HUDEP-2 (cell line): Measurements from ENCODE around the gene CCDC78.
A peak's percentile ranks its signal among the peaks of the same experiment; 100 is the strongest.
"Not testable (repeated sequence)": the region's sequence is repeated elsewhere in the genome, so short reads cannot be mapped to it uniquely, and the experiment has no call there.

ENCODE experiments used
- DNase-seq, 76 experiments: peaks; one replicate each; lab custom pipeline; 2025; ENCODE audit not compliant: unreplicated experiment in 76 of 76; lab: John Stamatoyannopoulos, UW

CCDC78 gene

DNA sequence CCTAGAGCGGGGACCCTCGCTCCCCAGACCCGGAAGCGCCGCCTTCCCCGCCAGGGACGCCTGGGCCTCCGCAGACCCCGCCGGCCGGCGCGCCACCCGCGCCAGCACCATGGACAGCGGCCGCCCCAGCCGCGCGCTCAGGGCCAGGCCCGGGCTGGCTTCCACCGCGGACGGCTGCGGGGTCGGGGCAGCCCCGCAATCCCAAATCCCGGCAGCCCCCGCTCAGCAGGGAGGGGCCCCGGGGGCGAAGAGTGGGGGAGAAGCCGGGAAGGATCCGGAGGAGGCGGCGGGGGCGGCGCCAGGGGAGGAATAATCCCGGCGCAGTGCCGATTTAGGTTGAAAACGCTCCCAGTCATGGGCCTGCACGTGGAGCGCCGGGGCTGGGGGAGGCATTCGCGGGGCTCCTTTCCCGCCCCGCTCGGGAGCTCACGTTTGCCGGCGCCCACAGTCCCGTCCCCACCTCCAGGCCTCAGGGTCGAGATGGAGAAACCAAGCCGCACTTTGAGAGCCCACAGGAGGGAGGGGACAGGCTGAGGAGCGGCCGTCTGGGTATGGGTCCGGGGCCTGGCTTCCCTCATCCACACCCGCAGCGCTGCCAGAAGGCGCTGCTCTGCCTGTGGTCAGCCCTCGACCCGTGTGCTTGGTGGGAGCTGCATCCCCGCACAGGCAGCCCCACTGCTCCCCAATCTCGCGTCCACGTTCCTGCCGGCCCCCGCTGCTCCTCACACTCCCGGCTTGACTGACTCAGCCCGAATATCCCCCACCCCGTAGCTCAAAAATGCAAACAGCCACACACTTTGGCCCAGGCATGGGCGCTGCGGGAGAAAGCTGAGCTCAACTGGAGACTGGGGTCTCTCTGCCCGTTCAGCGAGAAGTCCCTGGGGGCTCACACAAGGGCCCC lies 25.3 kb downstream of the CCDC78 start:
- peak in 4 of 76 experiments; percentile 8 to 36 (median 14) for DNase-seq

DNA sequence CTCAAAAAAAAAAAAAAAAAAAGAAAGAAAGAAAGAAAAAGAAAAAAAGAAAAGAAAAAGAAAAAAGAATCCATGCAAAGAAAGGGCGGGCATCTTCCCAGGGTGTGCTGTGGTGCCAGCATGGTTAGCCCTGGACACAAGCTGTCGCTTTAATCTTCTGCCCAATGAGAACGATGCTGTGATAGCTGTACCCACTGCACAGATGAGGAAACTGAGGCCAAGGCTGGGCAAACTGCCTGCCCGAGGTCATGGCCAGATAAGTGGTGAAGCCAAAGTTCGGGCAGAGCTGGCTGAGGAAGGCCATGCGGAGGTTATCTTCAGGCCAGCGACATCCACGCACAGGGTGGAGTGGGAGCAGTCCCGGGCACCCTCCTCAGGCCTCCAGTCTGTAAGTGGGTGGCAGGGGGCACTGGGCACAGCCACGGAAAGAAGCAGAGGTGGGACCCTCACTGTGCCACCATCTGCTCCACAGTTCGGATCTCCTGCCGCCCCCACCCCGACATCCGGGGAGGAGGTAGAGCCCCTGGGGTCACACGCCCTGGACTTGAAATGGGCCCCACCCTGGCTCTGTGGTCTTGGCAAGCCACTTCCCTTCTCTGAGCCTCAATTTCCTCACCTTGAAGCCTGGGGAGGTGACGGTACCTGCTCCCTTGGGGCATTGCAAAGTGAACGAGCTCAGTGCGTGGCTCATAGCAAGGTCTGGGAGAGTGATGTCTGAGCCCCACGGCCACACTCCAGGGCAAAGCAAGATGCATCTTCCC lies 27.2 kb downstream of the CCDC78 start:
- no peak for DNase-seq

DNA sequence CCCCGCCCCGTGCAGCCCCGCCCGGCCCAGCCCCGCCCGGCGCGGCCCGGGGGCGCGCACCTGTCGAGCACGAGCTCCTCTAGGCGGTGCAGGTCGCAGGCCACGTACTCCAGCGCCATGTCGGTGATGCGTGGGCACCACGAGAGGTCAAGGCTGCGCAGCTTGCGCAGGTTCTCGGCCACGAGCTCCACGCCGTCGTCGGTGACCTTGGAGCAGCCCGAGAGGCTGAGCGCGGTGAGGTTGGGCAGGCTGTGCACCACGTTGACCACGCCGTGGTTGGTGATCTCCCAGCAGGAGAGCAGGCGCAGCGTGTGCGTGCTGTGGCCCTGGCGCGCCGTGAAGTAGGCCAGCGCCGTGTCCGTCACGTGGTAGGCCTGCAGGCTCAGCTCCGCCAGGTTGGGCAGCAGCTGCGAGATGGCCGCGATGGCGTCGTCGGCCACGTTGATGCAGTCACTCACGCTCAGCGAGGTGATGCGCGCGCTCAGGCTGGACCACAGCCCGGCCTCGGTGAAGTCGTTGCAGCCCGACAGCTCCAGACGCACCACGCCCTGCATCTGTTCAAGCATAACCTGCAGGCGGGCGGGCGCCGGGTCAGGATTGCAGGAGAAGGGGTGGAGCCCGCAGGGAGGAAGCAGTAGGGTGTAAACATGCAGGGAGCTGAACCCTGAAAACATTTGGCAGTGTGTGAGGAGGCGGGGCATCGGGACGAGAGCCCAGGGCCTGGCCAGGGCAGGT lies 30.7 kb downstream of the CCDC78 start:
- peak in 37 of 76 experiments; percentile 5 to 60 (median 28) for DNase-seq

DNA sequence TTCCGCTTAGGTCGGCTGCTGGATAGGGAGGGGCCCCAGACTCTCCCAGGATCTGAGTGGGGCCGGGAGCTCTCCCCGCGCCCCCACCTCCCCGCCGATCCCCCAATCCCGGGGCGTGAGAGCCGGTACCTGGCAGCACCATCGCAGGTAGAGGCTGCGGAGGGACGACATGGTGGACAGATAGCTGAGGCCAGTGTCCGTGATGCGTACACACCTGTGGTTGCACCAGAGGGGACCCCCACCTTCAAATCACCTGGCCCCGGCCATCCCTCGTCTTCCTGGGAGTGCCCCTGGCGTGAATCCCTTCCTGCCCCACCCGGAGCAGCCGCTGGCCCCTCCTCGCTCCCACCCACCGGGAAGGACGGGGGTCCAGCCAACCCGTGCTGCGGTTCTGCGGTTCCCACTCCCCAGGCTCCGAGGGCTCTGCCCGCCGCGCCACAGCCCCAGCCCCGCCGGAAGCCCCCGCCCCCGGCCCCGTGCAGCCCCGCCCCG lies 31.3 kb downstream of the CCDC78 start:
- no peak for DNase-seq

DNA sequence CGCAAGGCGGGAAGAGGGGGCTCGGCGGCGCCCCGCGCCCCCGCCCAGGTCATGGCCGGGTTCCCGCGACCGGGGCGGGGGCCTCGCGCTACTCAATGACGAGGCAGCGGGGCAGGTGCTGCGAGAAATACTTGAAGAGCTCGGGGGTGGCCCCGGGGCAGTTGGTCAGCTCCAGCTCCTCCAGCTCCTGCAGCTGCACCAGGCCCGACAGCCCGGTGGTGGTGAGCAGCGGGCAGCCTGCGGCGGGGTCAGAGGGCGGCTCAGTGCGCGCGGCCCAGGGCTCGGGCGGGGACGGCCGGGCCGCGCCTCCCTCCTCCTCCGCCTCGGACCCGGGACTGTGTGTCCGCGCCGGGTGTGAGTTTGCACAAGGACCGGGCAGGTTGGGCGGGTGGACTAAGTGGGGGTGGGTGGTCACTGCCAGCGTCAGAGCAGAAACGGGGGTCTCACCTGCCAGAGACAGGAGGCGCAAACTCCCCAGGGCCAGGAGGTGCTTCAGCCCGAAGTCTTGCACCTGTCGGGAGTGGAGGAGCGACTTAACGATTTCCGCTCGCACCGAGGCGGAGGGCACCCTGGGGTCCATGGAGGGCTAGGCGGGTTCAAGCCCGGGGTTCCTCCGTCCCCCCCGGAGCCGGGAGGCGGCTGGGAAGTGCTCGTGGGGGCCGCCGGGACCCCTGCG lies 31.9 kb downstream of the CCDC78 start:
- DNase-seq, result no peak

DNA sequence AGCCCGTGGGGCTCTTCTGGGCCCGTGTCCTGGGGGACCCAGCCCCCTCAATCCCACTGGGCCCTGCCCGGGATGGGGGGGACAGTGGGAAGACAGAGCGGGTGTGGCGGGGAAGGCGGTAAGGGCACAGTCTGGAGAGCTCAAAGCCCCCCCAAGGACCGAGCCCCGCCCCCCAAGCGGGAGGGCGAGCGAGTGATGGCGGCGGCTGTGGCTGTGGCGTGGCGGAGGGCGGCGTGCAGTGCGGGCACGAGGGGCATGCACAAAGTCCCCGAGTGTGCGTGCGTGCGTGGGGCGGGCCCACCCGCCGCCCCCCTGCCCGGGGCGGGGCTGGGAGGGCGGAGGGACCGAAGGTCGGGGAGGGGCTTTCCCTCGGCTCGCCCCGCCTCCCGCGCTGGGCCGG lies 32.5 kb downstream of the CCDC78 start:
- no peak for DNase-seq

DNA sequence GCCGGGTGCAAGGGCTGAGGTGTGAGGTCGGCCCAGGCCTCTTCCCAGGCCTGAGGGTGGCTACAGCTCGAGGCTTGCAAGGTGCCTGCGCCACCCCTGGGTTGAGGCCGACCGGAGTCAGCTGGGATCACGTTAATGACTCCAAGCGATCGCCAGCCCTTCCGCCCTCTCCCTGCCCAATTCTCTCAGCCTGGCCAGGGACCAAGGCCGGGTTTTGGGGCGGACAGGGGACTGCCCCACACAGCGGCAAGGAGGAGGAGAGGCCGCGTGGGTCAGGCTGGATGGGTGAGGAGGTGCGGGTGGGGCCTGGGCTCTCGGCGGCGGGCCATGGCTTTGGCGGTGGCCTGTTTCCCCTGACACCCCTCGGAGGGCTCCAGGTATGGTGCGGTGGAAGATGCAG lies 32.9 kb downstream of the CCDC78 start:
- DNase-seq, result no peak

DNA sequence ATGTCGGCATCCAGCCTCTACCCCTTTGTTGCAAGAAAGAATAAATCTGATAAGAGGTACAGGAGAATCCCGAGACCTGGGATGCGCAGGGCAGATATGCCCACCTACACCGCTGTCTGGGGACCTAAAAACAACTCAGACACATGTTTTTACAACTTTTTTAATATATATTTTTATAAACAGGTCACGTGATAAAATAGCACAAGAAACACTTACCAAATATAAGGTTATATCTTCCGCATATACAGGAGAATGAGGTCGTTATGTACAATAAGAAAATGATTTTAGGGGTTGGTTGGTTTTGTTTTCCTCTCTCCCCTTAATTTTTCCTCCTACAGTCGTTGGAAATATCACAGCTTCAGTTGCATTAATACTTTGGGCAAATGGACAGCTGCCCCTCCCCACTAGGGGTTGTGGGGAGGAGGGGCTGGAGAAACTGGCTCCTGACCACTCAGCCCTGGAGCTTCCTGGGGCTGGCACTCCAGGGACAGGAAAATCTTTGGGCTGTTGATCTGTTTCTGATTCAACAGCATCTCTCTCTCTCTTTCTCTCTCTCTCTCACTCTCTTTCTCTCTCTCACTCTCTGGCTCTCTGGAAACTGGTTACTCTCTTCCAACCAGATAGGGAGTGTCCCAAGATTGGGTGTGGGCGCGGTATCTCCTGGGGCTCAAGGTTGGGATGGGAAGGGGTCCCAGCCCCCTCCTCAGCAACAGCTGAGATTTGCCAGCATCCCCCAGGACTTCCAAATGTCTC lies 33.7 kb downstream of the CCDC78 start:
- DNase-seq, result no peak

DNA sequence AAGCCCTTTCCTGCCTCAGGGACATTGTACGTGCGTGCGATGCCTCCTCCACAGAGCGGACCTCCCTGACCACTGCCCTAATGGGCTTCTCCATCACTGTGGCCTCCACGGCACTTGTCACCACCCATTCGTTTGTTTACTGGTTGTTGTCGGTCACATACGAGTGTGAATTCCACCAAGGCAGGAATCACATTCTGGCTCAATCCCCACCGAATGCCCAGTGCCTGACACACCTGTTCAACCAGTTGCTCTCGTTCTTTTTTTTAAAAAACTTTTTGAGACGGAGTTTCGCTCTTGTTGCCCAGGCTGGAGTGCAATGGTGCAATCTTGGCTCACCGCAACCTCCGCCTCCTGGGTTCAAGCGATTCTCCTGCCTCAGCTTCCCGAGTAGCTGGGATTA lies 35.0 kb downstream of the CCDC78 start:
- DNase-seq, result not testable (repeated sequence)

DNA sequence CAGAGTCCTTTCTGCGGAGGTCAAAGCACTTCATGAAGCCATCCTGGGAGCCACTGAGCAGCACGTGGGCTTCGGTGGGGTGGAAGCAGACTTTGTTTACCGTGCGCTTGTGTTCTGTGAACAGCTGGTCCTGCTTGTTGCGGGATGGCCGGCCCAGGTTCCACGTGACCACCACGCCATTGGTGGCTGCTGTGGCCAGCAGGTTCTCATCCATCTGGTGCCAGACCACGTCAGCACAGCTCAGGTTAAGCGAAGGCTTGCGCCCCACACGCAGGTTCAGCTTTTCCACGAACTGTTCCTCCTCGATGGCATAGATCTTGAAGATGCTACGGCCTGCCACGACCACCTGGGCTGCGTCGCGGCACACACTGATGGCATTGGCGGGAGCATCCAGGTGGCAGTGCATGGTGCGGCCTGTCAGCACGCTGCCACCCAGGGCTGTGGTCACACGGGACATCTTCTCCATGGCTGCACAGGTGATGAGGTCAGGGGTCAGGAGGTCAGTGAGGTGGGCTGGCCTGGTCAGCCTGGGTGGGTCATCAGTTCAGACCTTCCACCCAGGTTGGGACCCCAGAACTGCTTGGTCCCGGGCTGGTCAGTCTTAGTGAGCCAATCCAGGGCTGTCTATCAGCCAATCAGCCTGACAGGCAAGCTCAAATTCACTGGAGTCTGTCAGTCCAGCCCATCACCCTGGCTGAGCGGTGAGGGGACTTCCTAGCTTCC lies 36.9 kb downstream of the CCDC78 start:
- DNase-seq, result no peak

DNA sequence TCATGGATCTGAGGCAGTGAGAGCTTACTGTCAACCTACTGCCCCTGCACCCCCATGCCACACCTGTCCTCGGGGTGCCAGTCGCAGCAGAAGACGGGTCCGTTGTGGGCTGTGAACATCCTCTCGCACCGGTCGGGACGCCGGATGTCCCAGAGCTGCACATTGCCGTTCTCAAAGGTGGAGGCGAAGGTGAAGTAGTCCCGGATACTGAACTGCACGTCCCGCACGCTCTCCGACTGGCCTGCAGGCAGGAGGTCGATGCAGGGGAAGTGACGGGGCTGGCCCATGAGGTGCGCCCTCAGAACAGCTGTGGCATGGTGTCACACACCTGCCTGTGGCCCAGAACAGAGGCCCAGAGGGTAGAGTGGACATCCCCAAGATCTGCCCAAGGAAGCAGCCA lies 38.7 kb downstream of the CCDC78 start:
- no peak for DNase-seq

DNA sequence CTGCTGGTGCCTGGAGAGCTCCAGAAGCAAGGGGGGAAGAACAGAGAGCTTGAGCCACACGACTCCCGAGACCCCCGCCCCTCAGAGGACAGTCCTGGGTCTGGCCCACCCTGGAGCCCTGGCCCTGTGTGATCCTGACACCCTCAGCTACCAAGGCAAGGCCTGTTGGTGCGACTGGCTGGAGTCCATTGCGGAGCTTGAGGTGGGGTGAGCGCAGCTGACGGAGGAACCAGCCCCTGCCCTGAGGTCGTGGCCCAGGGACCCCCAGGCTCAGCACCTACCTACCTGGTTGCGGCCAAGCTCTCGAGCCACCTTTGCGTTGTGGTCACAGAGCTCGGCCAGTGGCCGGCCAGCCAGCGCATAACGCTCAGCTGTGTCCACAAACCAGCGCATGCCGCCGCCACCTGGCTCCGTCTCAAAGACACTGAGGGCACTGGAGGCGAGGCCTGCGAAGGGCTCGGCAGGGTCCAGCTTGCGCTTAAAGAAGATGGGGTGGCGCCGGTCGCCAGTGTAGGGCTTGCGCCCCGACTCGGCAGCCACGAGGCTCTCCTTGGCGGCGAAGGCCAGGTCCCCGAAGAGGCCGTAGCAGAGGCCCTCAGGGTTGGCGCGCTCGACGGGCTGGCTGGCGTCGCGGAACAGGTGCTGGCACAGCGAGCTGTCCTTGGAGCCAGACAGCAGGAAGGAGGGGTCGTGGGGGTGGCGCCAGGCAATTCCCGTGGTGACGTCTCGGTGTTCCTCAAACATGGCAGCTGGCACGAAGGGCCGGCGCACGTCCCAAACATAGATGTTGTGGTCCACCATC lies 39.6 kb downstream of the CCDC78 start:
- no peak for DNase-seq

DNA sequence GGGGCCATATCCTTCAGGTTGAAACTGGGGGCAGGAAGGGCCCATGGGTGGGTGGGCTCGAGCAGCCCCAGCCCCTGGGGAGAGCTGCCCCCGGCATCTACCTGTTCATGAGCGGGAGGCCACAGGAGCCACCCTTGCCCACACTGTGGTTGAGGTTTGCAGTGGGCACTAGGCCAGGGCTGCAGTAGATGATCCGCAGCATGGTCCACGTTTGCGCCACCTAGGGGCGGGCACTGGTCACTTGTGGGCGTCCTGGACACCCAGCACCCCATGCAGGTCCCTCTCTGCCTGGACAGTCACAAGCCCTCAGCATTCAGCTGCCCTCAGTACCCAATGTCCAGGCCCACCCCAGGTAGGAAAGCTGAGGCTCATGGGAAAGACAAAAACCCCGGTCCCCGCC lies 40.3 kb downstream of the CCDC78 start:
- DNase-seq, result peak in 60 of 76 experiments; percentile 13 to 73 (median 50)

DNA sequence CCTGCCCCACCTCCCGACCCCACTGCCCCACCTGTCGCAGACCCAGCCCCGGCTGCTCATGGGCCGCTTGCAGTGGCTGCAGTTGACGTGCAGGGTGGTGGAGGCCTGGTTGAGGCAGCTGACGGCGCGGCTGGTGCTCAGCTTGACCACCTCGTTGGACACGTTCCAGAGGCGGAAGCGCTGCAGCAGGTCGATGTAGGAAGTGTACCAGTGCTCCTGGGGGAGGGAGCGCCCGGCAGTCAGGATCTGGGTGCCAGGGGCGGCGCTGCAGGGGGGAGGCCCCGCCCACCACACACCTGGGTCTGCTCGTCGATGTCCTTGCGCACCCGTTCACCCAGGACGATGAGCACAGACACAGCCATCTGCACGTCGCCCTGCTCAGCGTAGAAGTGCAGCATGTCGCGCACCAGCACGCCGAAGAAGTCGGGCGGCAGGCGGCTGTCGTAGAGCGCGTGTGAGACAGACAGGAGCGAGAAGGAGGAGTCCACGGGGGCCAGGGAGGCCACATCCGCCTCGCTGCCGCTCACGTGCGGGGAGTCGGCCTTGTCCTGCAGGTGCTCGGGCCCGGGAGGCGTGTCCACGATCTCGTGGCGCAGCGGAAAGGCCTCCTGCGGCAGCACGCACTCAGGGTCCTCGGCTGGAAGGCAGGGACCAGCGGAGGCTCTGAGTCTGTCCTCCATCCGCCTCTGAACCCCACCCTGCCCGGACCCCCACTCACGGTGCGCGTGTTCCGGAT lies 41.1 kb downstream of the CCDC78 start:
- DNase-seq, result no peak

DNA sequence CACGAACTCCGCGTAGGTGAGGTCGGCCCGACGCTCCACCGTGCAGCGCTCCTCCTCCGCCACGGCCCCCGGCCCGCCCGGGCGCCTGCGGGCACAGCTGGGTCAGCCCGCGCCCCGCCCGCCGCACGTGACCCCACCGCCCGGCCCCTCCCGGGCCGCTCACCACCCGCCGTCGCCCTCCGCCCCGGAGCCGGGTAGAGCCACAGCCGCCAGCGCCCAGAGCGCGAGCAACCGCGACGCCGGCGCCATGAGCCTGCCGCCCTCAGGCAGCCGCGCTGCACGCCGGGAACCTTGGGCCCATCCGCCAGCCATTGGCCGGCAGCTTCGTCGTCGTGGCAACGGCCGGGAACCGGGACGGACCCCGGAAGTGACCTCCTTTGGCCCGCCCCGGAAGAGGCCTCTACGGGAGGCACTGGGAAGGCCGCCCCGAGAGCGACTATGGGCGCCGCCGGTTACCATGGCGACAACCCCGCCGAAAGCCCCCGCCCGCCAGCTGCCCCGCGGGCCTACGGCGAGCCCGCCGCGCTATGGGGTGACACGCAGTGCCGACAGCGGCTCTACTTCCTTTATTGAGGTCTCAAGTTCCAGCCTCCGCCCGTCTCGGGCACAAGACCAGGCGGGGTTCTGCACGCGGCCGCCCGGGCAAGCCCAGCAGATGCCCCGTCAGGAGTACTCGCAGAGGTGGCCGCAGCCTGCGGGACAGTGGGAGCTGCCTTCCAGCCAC lies 42.0 kb downstream of the CCDC78 start, which contains the start of gene JMJD8:
Gene JMJD8, minus strand, starts transcription at position 264 of the 724 bp plus-strand sequence. Its CDS starts 15 bp downstream, at position 249.
- DNase-seq, result peak in 75 of 76 experiments; percentile 27 to 97 (median 93)

DNA sequence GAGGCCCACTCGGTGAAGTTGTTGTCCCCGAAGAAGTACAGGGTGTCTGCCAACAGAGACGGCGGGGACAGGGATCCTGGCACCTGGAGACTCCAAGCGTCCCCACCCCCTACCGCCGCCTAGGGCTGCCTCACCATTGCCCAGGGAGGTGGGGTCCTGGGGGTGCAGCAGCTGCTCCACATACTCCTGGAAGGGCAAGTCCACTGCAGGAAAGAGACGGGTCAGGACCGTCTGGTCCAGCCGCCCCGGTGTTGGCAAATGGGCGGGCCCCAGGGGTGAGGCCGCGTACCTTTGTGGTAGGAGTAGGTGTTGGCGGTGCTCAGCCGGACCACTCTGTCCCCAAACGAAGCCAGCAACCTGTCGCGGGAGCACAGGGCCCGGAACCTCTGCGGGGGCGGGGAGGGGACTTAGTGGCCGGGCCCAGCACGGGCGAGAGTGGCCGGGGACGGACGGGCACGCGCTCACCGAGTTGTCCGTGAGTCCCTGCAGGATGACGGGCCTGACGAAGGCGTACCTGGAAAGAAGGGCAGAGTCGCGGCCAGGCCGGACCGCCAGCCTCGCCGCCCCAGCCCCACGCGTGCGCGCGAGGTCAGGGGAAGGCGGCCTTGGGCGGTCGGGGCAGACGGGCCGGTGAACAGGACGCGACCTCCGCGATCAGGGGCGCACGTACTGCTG lies 42.7 kb downstream of the CCDC78 start:
- DNase-seq, result peak in 11 of 76 experiments; percentile 12 to 41 (median 30)
